ENCODE measurements around the gene KCNN3.
A peak's percentile ranks its signal among the peaks of the same experiment; 100 is the strongest.

Gene KCNN3

GRCh38 chr1:154808909-154809262 lies 61.2 kb downstream of the KCNN3 start:
- CTCF ChIA-PET = interaction anchor here (0.6 kb wide), 1 partner anchor 252 kb away, joined by 3 read pairs; no protein-coding TSS in a partner anchor
- POLR2A ChIA-PET = no interaction called here
- H3K36me3 ChIP-seq (ENCODE audit: control insufficient read depth in 2 of 2, insufficient read depth in 1 of 2, low read length in 2 of 2) = no peaks in the 10 kb centered on the region
- no peaks in the 10 kb centered on the region for H3K4me1 ChIP-seq (ENCODE audit: control insufficient read depth, insufficient read depth, low read length)
- TF ChIP-seq ZNF16 (tag by site-specific recombination; IDR thresholded peaks at IDR 0.05; ENCODE audit: low read depth) (no peak), ZNF112 (tag by site-specific recombination; IDR thresholded peaks at IDR 0.05) (no peak), ZBTB10 (tag by site-specific recombination; IDR thresholded peaks at IDR 0.05) (no peak), EGR2 (tag by site-specific recombination; IDR thresholded peaks at IDR 0.05; ENCODE audit: low read depth) (peak; percentile 32; the same call in 1 of the 2 replicates), ZNF24 (tag by site-specific recombination; IDR thresholded peaks at IDR 0.05) (no peak)
- H3K27ac ChIP-seq (ENCODE audit: extremely low read depth, low read depth, low read length) = no peak overlapping the region
- no peaks in the 10 kb centered on the region for H3K9me3 ChIP-seq (ENCODE audit: control insufficient read depth, insufficient read depth, low read depth, low read length)
- H3K4me3 ChIP-seq (ENCODE audit: low read depth, low read length) = no peak overlapping the region

DNA sequence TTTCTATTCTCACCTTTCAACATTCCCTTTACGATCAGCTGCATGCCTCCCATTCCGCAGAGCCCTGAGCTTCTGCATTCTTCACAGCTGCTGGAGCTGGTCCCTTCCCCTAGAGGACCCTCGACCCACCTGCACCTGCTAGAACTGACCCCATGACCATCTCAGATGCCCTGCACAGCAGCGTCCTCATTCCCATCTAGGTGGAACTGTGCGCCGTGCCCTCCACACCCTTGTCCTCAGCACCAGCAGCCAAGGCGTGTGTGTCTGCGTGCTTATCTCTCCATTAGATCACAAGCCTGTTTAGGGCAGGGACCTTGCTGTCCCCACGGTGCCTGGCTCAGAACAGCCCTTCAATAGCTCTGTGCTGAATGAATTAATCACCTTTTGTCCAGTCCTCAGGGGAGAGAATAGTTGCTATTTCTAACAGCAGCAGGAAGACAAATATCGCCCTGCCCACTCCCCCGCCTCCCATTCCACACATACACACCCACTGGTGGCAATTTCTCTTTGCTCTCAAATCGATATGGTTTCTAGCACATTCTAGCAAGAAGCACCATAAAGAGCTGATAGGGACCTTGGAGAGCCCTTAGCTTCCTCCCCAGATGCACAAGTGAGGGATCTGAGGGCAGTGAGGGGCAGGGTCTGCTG lies 61.7 kb downstream of the KCNN3 start:
- H3K9me3 ChIP-seq (ENCODE audit: control insufficient read depth, insufficient read depth, low read depth, low read length) = no peaks in the 10 kb centered on the region
- TF ChIP-seq, protein P1, sequence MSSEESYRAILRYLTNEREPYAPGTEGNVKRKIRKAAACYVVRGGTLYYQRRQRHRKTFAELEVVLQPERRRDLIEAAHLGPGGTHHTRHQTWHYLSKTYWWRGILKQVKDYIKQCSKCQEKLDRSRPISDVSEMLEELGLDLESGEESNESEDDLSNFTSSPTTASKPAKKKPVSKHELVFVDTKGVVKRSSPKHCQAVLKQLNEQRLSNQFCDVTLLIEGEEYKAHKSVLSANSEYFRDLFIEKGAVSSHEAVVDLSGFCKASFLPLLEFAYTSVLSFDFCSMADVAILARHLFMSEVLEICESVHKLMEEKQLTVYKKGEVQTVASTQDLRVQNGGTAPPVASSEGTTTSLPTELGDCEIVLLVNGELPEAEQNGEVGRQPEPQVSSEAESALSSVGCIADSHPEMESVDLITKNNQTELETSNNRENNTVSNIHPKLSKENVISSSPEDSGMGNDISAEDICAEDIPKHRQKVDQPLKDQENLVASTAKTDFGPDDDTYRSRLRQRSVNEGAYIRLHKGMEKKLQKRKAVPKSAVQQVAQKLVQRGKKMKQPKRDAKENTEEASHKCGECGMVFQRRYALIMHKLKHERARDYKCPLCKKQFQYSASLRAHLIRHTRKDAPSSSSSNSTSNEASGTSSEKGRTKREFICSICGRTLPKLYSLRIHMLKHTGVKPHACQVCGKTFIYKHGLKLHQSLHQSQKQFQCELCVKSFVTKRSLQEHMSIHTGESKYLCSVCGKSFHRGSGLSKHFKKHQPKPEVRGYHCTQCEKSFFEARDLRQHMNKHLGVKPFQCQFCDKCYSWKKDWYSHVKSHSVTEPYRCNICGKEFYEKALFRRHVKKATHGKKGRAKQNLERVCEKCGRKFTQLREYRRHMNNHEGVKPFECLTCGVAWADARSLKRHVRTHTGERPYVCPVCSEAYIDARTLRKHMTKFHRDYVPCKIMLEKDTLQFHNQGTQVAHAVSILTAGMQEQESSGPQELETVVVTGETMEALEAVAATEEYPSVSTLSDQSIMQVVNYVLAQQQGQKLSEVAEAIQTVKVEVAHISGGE (tag by site-specific recombination; conservative IDR thresholded peaks at IDR 0.05; ENCODE audit: low read depth) = no peak
- peak; percentile 35; the same call in 1 of the 2 replicates for TF ChIP-seq KLF17 (tag by site-specific recombination; IDR thresholded peaks at IDR 0.05)
- TF ChIP-seq, protein P2, sequence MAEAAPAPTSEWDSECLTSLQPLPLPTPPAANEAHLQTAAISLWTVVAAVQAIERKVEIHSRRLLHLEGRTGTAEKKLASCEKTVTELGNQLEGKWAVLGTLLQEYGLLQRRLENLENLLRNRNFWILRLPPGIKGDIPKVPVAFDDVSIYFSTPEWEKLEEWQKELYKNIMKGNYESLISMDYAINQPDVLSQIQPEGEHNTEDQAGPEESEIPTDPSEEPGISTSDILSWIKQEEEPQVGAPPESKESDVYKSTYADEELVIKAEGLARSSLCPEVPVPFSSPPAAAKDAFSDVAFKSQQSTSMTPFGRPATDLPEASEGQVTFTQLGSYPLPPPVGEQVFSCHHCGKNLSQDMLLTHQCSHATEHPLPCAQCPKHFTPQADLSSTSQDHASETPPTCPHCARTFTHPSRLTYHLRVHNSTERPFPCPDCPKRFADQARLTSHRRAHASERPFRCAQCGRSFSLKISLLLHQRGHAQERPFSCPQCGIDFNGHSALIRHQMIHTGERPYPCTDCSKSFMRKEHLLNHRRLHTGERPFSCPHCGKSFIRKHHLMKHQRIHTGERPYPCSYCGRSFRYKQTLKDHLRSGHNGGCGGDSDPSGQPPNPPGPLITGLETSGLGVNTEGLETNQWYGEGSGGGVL (tag by site-specific recombination; IDR thresholded peaks at IDR 0.05) = no peak
- peak; percentile 37; the same call in 1 of the 2 replicates for TF ChIP-seq TRIM28 (IDR thresholded peaks at IDR 0.05; ENCODE audit: borderline replicate concordance, low read length)
- peak; percentile 58 for TF ChIP-seq ZFHX2 (tag by site-specific recombination; conservative IDR thresholded peaks at IDR 0.05)
- peak; percentile 66 for TF ChIP-seq EGR2 (tag by site-specific recombination; IDR thresholded peaks at IDR 0.05; ENCODE audit: low read depth)
- H3K4me1 ChIP-seq (ENCODE audit: control insufficient read depth, insufficient read depth, low read length) = no peaks in the 10 kb centered on the region
- ChIA-PET POLR2A (no interaction called here), CTCF (interaction anchor here (0.6 to 0.9 kb wide), 2 partner anchors 11 to 385 kb away, joined by 3 read pairs; no protein-coding TSS in a partner anchor)
- H3K4me3 ChIP-seq (ENCODE audit: low read depth, low read length) = no peak overlapping the region
- no peak overlapping the region for H3K27ac ChIP-seq (ENCODE audit: extremely low read depth, low read depth, low read length)
- H3K36me3 ChIP-seq (ENCODE audit: control insufficient read depth in 2 of 2, insufficient read depth in 1 of 2, low read length in 2 of 2) = no peaks in the 10 kb centered on the region

GRCh38 chr1:154807048-154807591 lies 63.0 kb downstream of the KCNN3 start:
- Histone ChIP-seq H3K4me1 (ENCODE audit: control insufficient read depth, insufficient read depth, low read length) (no peaks in the 10 kb centered on the region), H3K36me3 (ENCODE audit: control insufficient read depth in 2 of 2, insufficient read depth in 1 of 2, low read length in 2 of 2) (no peaks in the 10 kb centered on the region), H3K9me3 (ENCODE audit: control insufficient read depth, insufficient read depth, low read depth, low read length) (no peaks in the 10 kb centered on the region), H3K27ac (ENCODE audit: extremely low read depth, low read depth, low read length) (no peak overlapping the region), H3K4me3 (ENCODE audit: low read depth, low read length) (no peak overlapping the region)
- POLR2A ChIA-PET = no interaction called here
- TF ChIP-seq PRDM4 (tag by site-specific recombination; IDR thresholded peaks at IDR 0.05) (peak; percentile 94), ZNF114 (tag by site-specific recombination; IDR thresholded peaks at IDR 0.05) (no peak)
- CTCF ChIA-PET = interaction anchor here (0.7 to 0.9 kb wide), 2 partner anchors 10 to 72 kb away, joined by 3 read pairs; no protein-coding TSS in a partner anchor
